ENCODE results near the gene MAP9.
"Not testable (repeated sequence)": the region's sequence is repeated elsewhere in the genome, so short reads cannot be mapped to it uniquely, and the experiment has no call there.

MAP9 gene

DNA sequence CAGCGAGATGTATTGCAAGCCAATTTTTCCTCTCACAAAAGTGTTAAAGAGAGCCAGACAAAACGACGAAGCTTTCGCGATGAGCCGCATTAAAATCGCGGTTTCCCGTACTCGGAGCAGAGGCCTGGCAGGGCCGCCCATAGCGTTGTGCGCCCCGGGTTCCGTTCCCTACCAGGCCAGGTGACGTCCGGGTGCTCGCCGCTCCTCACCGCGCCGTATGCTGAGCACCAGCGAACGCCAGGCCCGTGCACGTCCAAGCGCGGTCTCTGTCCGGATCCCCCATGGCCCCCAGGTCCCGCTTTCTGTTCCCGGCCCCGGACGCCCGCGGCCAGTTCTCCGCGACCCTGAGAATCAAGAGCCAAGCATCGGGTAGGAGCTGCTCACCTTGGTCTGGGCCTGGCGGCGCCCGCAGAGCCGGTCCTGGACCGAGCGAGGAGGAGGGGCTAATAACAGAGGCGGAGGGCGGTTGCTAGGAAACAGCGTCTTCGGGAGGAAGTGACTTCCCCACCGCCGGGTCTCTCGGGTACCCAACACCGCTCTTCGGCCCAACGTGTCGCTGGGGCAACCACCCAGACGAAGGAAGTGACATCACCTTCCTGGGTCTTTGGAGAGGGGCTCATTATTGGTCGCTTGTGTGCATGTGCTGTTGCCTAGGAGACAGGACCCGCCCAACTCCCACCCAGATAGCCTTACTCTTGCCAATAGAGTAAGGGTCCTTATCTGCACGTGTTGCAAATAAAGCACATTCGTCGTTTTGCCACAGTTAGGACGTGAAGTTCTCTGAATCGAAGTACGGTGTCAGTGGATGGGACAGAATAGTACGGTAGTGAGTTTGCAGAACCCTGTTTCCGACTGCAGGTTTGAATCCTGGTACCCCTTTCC, at the start of gene MAP9:
Gene MAP9, minus strand, starts transcription at position 579 of the 882 bp plus-strand sequence. CDS start 1,115 bp downstream, outside the sequence.
- H3K4me1 Mint-ChIP-seq: peaks cover 22% of the 10 kb centered on the region
- DNase-seq: peak; percentile 91
- peak within 1 kb of the TSS; percentile 83 for H3K4me3 Mint-ChIP-seq
- peaks cover 11% of the 10 kb centered on the region for H3K27me3 Mint-ChIP-seq
- H3K36me3 Mint-ChIP-seq: no peaks in the 10 kb centered on the region
- peak within 1 kb of the TSS; percentile 67 for H3K27ac Mint-ChIP-seq
- H3K9me3 Mint-ChIP-seq: no peaks in the 10 kb centered on the region
- CTCF ChIA-PET: interaction anchor here (1.2 to 1.3 kb wide), 2 partner anchors 10 to 23 kb away, joined by 3 to 4 read pairs; no protein-coding TSS in a partner anchor

DNA sequence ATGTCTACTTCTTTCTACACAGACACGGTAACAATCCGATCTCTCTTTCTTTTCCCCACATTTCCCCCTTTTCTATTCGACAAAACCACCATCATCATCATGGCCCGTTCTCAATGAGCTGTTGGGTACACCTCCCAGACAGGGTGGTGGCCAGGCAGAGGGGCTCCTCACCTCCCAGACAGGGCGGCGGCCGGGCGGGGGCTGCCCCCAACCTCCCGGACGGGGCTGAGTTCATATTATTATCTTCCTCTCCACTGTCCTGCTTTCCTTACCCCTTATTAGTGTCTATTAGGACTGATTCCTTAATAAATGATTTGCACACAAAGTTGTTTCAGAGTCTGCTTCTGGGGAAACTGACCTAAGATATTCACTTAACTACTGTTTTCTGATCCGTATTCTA, 48.0 kb upstream of the MAP9 start:
- CTCF ChIA-PET, H3K4me1 Mint-ChIP-seq, H3K4me3 Mint-ChIP-seq, H3K9me3 Mint-ChIP-seq, H3K27me3 Mint-ChIP-seq, DNase-seq, H3K36me3 Mint-ChIP-seq, H3K27ac Mint-ChIP-seq: not testable (repeated sequence)

DNA sequence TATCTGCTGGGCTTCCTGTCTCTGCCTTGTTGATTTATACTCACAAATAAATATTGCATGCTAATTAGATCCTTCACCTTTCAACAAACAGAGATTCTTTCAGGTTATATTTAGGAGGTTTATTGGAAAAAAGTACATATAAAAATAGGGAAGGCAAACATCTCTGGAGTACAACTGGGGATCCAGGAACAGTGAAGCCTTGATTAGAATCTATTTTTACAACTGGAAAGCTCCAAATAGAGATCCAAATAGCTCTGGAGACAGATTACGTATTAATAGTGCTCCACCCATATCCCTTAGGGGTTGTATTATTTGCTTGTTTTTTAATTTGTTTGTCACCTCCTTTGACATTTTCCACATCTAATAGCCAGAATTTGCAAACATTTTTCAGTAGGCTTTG, 46.9 kb upstream of the MAP9 start:
- DNase-seq: no peak
- CTCF ChIA-PET: no interaction called here
- H3K9me3 Mint-ChIP-seq: peaks cover 4% of the 10 kb centered on the region
- H3K36me3 Mint-ChIP-seq: no peaks in the 10 kb centered on the region
- H3K4me3 Mint-ChIP-seq: no peak overlapping the region
- H3K4me1 Mint-ChIP-seq: no peaks in the 10 kb centered on the region
- H3K27ac Mint-ChIP-seq: no peak overlapping the region
- H3K27me3 Mint-ChIP-seq: no peaks in the 10 kb centered on the region

DNA sequence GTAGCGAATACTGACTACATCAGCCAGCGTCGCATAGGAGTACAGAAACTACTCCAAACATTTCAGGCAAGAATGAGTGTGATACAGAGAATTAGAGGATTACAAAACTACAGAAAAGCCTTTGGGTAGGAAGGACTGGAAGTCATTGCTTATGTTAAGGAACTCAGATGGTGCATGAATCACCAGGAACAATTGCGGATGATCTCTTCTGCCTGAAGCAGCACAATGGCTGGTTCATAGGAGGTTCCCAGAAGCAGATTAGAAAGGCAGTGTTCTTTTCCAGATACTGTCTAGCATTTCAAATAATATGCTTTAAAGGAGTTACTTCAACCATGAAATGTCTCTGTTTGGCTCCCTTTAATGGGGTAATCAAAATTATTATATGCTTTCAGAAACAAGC, 42.5 kb upstream of the MAP9 start:
- CTCF ChIA-PET: no interaction called here
- H3K4me1 Mint-ChIP-seq: no peaks in the 10 kb centered on the region
- DNase-seq: no peak

DNA sequence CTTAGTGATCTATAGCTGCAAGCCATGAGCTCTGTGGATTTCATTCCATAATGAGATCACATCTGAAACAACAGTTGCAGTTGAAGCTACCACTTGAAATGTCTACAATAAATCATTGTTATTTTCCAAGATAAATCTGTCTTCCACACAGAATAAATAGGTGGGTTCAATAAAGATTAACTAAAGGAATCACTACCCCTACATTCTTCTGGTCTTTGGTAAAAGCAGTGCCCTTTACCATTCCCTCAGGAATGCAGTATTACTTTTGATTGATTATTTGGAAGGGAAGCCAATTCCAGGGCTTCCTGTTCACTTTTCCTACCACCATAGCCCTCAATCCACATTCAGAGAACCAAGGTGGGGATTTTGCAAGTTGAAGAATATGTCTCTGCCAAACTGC, 38.9 kb upstream of the MAP9 start:
- Mint-ChIP-seq H3K27ac (no peak overlapping the region), H3K9me3 (no peaks in the 10 kb centered on the region), H3K27me3 (no peaks in the 10 kb centered on the region), H3K4me1 (no peaks in the 10 kb centered on the region), H3K4me3 (no peak overlapping the region), H3K36me3 (no peaks in the 10 kb centered on the region)
- CTCF ChIA-PET: no interaction called here
- no peak for DNase-seq

More for the DNA sequence above, 42.5 kb upstream of the MAP9 start:
- no peak overlapping the region for H3K4me3 Mint-ChIP-seq
- no peak overlapping the region for H3K27ac Mint-ChIP-seq
- no peaks in the 10 kb centered on the region for H3K9me3 Mint-ChIP-seq
- no peaks in the 10 kb centered on the region for H3K36me3 Mint-ChIP-seq
- H3K27me3 Mint-ChIP-seq: no peaks in the 10 kb centered on the region

DNA sequence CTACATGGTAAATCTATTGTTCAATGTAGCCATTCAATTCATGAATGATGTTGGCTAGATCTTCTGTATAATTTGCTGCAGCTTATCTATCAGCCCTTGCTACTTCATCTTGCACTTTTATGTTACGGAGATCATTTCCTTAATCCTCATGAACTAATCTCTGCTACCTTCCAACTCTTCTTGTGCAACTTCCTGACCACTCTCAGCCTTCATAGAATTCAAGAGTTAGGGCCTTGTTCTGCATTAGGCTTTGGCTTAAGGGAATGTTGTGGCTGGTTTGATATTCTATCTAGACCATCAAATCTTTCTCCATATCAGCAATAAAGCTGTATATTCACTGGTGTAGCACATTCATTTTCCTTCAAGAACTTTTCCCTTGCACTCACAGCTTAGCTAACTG, 36.7 kb upstream of the MAP9 start:
- Mint-ChIP-seq H3K36me3 (no peaks in the 10 kb centered on the region), H3K9me3 (no peaks in the 10 kb centered on the region), H3K27ac (no peak overlapping the region), H3K4me3 (no peak overlapping the region), H3K4me1 (no peaks in the 10 kb centered on the region), H3K27me3 (no peaks in the 10 kb centered on the region)
- DNase-seq: no peak
- CTCF ChIA-PET: interaction anchor here (1.1 kb wide), 1 partner anchor 41 kb away, joined by 4 read pairs; no protein-coding TSS in a partner anchor

DNA sequence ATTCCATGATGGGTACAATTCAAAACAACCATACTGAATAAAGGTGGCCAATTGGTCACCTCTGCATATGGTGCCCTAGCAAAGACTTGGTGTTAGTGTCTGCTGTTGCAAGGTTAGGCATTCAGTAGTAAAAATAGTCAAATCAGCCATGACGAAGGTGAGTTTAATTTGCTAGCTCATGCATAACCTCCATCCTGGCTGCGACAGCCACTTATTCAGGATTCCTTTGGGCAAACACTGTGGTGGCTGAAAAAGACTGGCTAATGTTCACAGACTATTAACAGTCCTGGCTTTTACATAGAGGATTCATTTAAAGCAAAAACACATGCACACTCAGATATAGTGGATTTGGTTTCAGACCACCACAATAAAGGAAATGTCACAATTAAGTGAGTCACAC, 34.8 kb upstream of the MAP9 start:
- Mint-ChIP-seq H3K9me3 (no peaks in the 10 kb centered on the region), H3K4me3 (no peak overlapping the region), H3K36me3 (no peaks in the 10 kb centered on the region), H3K4me1 (no peaks in the 10 kb centered on the region), H3K27ac (no peak overlapping the region), H3K27me3 (no peaks in the 10 kb centered on the region)
- no peak for DNase-seq
- CTCF ChIA-PET: no interaction called here

DNA sequence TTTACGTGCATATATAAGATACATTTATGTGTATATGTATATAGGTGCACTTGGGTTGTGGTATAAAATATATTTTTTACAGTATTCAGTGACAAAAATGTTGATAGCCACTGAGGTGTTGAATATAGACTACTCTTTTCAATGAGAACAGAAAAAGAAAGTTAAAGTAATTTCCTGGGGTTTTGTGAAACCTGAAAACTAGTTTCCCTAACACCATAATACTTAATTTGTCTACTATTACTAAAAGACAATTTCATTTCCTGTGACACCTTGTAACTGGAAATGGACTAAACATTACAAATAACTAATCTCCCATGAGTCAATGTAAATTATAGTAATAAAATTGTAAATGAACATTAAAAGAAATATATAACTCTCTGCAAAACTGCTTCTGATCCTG, 32.0 kb upstream of the MAP9 start:
- H3K27ac Mint-ChIP-seq: no peak overlapping the region
- no peak overlapping the region for H3K4me3 Mint-ChIP-seq
- no peaks in the 10 kb centered on the region for H3K36me3 Mint-ChIP-seq
- no peaks in the 10 kb centered on the region for H3K9me3 Mint-ChIP-seq
- CTCF ChIA-PET: no interaction called here
- no peaks in the 10 kb centered on the region for H3K27me3 Mint-ChIP-seq
- no peak for DNase-seq
- no peaks in the 10 kb centered on the region for H3K4me1 Mint-ChIP-seq

DNA sequence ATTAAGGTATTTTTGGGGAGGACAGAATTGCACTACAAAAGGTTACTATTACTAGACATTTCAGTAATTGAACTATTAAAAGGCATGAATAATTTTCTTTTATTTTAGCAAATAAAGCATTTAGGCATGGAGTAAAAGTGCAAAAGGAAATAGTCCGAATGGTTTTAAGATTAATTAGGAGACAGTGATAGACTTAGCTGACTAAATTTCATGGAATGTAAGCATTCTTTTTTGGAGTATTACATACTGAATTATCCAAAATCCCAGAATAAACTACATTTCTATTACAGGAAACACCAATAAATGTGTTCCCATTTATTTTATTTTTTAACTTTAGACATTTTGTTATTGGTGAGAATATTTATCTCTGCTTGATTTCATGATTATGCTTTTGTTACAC, 30.7 kb upstream of the MAP9 start:
- CTCF ChIA-PET: no interaction called here
- H3K36me3 Mint-ChIP-seq: no peaks in the 10 kb centered on the region
- no peak for DNase-seq
- H3K27me3 Mint-ChIP-seq: no peaks in the 10 kb centered on the region
- no peaks in the 10 kb centered on the region for H3K9me3 Mint-ChIP-seq
- H3K4me1 Mint-ChIP-seq: no peaks in the 10 kb centered on the region
- H3K27ac Mint-ChIP-seq: no peak overlapping the region
- no peak overlapping the region for H3K4me3 Mint-ChIP-seq

DNA sequence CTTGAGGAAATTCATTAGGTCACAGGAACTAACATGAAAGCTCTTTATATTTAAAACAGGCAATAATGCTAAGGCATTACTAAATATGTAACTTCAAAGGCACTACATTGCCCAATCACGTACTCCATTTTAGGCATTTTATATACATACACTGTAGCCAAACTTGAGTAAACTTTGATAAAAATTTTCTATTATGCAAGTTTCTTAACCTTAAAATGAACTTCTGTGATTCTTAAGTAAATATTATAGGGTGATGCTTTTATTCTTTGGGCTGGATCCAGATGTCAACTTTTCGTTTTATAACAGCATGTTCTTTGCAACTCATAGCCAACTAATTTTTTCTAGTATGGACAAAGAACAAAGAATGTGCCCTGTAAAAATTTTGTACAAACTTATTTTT, 28.3 kb upstream of the MAP9 start:
- no peak overlapping the region for H3K4me3 Mint-ChIP-seq
- DNase-seq: no peak
- no peaks in the 10 kb centered on the region for H3K4me1 Mint-ChIP-seq
- no peak overlapping the region for H3K27ac Mint-ChIP-seq
- H3K36me3 Mint-ChIP-seq: no peaks in the 10 kb centered on the region
- H3K27me3 Mint-ChIP-seq: no peaks in the 10 kb centered on the region
- CTCF ChIA-PET: no interaction called here
- H3K9me3 Mint-ChIP-seq: no peaks in the 10 kb centered on the region

DNA sequence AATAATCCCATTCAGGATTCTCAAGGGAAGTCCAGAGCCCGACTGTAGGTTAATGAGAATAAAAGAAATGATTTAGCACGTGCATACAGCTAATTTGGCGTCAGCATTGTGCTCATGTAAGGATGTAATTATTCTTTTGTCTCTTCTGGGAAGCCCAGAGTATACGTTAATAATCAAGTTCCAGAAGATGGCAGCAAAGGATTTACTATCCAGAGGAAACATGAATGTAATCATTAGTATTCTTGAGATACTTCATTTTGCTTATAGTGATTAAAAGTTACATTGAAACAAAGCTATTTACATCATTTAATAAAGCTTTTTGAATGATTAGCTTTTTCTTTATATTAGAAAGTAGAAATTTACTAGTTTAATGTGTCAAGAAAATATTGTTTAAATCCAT, 27.1 kb upstream of the MAP9 start:
- DNase-seq: no peak
- CTCF ChIA-PET: no interaction called here
- no peaks in the 10 kb centered on the region for H3K27me3 Mint-ChIP-seq
- no peak overlapping the region for H3K27ac Mint-ChIP-seq
- H3K4me1 Mint-ChIP-seq: no peaks in the 10 kb centered on the region
- H3K9me3 Mint-ChIP-seq: no peaks in the 10 kb centered on the region
- no peaks in the 10 kb centered on the region for H3K36me3 Mint-ChIP-seq
- no peak overlapping the region for H3K4me3 Mint-ChIP-seq

DNA sequence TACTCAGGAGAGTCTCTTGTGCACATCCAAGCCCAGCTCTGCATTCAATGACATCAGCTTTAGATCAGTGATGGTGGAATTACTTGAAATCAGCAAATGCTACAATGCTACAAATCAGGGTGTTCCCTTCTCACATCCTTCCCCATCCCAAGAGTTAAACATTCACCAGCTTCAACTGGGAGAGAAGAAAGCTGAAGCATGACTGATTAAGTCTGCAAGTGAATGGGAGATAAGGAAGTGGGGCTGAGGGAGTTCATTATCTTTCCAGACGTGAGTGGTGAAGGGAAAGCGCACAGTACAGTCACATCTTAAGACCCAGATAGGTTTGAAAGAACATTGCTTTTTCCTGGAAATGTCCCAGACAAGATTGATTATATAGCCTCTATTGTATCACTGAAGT, 26.2 kb upstream of the MAP9 start:
- H3K27ac Mint-ChIP-seq: no peak overlapping the region
- CTCF ChIA-PET: no interaction called here
- DNase-seq: no peak
- no peaks in the 10 kb centered on the region for H3K9me3 Mint-ChIP-seq
- no peaks in the 10 kb centered on the region for H3K36me3 Mint-ChIP-seq
- H3K4me1 Mint-ChIP-seq: no peaks in the 10 kb centered on the region
- H3K27me3 Mint-ChIP-seq: no peaks in the 10 kb centered on the region
- H3K4me3 Mint-ChIP-seq: no peak overlapping the region

DNA sequence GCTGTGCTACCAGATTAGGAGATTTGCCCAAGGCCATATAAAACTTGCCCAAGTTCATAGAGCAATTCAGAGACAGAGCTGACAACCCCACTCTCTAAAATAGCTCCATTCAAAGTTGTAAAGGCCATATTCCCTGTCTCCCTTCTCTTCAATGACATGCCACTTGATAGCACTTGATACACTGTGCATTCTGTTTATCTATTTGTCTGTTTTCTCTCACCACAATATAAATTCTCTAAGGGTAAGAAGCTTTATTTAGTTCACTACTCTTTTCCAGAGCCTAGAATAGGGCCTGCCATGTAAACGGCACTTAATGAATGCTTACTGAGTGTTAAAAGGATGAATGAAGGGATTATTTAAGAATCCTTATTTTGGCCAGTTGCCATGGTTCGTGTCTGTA, 24.1 kb upstream of the MAP9 start:
- H3K36me3 Mint-ChIP-seq: no peaks in the 10 kb centered on the region
- no peak overlapping the region for H3K27ac Mint-ChIP-seq
- H3K4me1 Mint-ChIP-seq: no peaks in the 10 kb centered on the region
- no peaks in the 10 kb centered on the region for H3K27me3 Mint-ChIP-seq
- CTCF ChIA-PET: no interaction called here
- H3K9me3 Mint-ChIP-seq: no peaks in the 10 kb centered on the region
- no peak overlapping the region for H3K4me3 Mint-ChIP-seq
- no peak for DNase-seq

DNA sequence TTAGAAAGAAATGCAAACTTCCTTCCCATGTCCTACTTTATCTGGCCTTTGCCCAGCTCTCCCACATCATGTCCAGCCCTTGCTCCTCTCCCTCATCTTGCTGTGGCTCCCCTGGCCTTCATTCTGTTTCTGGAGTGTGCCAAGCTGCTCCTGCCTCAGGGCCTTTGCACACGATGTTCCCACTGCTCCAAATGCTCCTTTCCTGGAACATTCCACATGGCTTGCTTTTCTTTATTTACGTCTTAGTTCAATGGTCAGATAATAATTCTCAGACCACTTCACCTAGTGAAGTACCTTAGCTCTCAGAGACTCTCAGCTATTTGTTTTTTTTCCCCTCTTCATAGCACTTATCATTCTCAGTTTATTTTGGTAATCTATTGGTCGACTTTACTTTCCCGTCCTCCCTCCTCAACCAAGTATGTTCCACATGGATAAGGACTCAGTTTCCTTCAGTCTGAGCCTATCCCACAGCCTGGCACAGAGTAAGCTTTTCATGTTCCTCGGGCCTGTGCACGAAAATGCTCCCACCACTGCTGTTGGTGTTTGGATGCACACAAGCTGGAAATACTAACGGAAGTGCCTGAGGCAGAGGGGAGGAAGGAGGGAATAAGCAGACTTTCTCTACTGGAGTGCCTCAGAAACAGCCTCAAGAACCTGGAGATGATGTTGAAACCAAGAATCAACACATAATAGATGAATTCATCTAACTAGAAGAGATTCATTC, 23.4 kb upstream of the MAP9 start:
- Mint-ChIP-seq H3K4me1 (no peaks in the 10 kb centered on the region), H3K27ac (no peak overlapping the region), H3K27me3 (no peaks in the 10 kb centered on the region), H3K36me3 (no peaks in the 10 kb centered on the region), H3K9me3 (no peaks in the 10 kb centered on the region), H3K4me3 (no peak overlapping the region)
- CTCF ChIA-PET: interaction anchor here (0.6 kb wide), 1 partner anchor 404 kb away, joined by 3 read pairs; no protein-coding TSS in a partner anchor
- DNase-seq: no peak
